HG03097 (cell line): ENCODE results near the gene CLIP2.
"Not testable (repeated sequence)": the region's sequence is repeated elsewhere in the genome, so short reads cannot be mapped to it uniquely, and the experiment has no call there.

ENCODE experiments used
- ATAC-seq: cut with Tn5 transposase; IDR thresholded peaks from one replicate; pipeline ENCODE4 v1.9.1; 2021; ENCODE audit not compliant: unreplicated experiment, low FRiP score

The CLIP2 gene

GRCh38 chr7:74325210-74325565 lies 36.0 kb downstream of the CLIP2 start:
- no peak for ATAC-seq

- ATAC-seq = no peak
Observed at GRCh38 chr7:74329225-74329624, 40.0 kb downstream of the CLIP2 start.

- no peak for ATAC-seq
Observed at GRCh38 chr7:74332373-74333176, 43.4 kb downstream of the CLIP2 start.

GRCh38 chr7:74334030-74334429 lies 44.8 kb downstream of the CLIP2 start:
- ATAC-seq = no peak

- no peak for ATAC-seq
Observed at GRCh38 chr7:74337926-74338325, 48.7 kb downstream of the CLIP2 start.

- no peak for ATAC-seq
Observed at GRCh38 chr7:74338366-74339108, 49.3 kb downstream of the CLIP2 start.

GRCh38 chr7:74339648-74340047 lies 50.4 kb downstream of the CLIP2 start:
- not testable (repeated sequence) for ATAC-seq

GRCh38 chr7:74343281-74344131 lies 54.3 kb downstream of the CLIP2 start:
- ATAC-seq = no peak

GRCh38 chr7:74344132-74344496 lies 54.9 kb downstream of the CLIP2 start:
- no peak for ATAC-seq

- ATAC-seq = no peak
Observed at GRCh38 chr7:74344786-74345185, 55.6 kb downstream of the CLIP2 start.

GRCh38 chr7:74345970-74346369 lies 56.8 kb downstream of the CLIP2 start:
- no peak for ATAC-seq

GRCh38 chr7:74349621-74350020 lies 60.4 kb downstream of the CLIP2 start:
- no peak for ATAC-seq

- ATAC-seq = no peak
Observed at GRCh38 chr7:74350751-74351150, 61.5 kb downstream of the CLIP2 start.

- no peak for ATAC-seq
Observed at GRCh38 chr7:74351836-74352235, 62.6 kb downstream of the CLIP2 start.

- ATAC-seq = not testable (repeated sequence)
Observed at GRCh38 chr7:74352551-74353138, 63.4 kb downstream of the CLIP2 start.

GRCh38 chr7:74354009-74354408 lies 64.8 kb downstream of the CLIP2 start:
- ATAC-seq = no peak

- no peak for ATAC-seq
Observed at GRCh38 chr7:74355091-74355490, 65.9 kb downstream of the CLIP2 start.

- no peak for ATAC-seq
Observed at GRCh38 chr7:74356589-74357315, 67.5 kb downstream of the CLIP2 start.

GRCh38 chr7:74360008-74360407 lies 70.8 kb downstream of the CLIP2 start:
- no peak for ATAC-seq

GRCh38 chr7:74362266-74362665 lies 73.1 kb downstream of the CLIP2 start:
- ATAC-seq = no peak
